Endometrial microvascular endothelial cells (primary cell): Measurements from ENCODE around the gene HELT. TPM values are rescaled to one million over a fixed set of nuclear protein-coding genes. Genes with fewer than 3 reads are reported as not detected.
"Not testable (repeated sequence)": the region's sequence is repeated elsewhere in the genome, so short reads cannot be mapped to it uniquely, and the experiment has no call there.

Experiments
- in situ Hi-C: cut with HindIII; loops from 2 replicates; pipeline ENCODE4 v1.10.0; 2017; ENCODE audit warnings: low sequenced_read_pairs, low pct_unique_long_range_greater_than_20kb; ENCODE audit errors: inconsistent ontology term
- total RNA-seq: library from RNA; depleted of rRNA; stranded (reverse); fragments of >200 nt; gene quantifications from one replicate; pipeline ENCODE4 v1.2.3, GENCODE V29; 2015; ENCODE audit errors: inconsistent ontology term

HELT gene, protein sequence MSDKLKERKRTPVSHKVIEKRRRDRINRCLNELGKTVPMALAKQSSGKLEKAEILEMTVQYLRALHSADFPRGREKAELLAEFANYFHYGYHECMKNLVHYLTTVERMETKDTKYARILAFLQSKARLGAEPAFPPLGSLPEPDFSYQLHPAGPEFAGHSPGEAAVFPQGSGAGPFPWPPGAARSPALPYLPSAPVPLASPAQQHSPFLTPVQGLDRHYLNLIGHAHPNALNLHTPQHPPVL
- not detected for total RNA-seq

DNA sequence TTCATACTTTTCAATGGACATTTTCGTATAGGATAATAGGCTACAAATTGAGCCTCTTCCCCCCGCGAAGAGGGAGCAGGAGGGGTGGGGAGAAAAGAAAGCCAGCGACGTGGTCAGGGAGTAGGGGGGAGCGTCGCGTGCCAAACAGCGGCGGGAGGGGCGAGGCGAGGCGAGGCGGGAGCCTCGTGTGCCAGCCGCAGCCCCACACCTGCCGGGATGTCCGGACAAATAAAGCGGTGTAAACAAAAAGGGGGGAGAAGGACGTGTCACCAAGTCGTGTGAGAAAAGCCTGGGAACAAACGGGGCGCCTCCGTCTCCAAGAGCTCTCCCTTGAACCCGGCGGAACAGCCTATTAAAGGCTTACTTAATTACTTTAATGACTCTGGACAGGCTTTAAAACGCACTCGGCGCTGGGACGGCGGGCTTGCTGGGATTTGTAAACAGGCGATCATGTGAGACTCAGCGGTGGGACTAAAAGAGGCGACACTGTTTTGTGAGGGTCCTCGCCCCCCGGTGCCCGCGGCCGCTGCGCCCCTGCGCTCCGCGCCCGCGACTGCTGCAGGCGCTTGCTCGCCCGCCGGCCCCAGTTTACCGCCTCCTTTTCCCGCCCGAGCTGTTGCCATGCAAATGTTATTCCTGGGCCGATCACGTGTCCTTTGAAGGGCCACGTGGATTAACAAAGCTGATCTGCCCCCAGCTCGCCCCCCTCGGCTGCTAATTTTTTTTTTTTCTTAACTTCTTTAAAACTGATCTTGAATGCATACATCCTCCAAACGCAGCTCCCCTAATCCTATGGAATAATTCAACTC, at the start of gene HELT:
Gene HELT, plus strand, starts transcription at position 527 of the 809 bp plus-strand sequence. CDS start 439 bp downstream, outside the sequence.
- in situ Hi-C loops: no loop called here

DNA sequence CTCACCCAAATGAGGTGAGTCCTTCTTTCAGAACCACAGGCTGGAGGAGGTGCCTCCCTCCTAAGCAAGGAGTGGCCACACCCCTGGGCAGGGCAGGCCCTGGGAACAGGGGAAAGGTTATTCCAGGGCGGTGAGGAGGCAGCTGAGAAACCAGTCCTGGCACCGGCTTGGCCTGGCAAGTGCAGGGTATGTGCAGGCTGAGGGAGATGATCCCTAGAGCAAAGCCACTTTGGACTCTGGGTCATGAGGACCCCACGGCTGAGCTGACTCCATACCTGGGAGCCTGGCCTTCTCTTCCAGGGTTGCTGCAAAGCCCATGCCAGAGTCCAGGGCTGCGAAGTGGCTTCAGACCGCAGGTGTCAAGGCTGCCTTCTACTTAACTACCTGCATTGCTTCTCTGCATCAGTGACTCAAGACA, 49.5 kb upstream of the HELT start:
- in situ Hi-C loops: no loop called here

DNA sequence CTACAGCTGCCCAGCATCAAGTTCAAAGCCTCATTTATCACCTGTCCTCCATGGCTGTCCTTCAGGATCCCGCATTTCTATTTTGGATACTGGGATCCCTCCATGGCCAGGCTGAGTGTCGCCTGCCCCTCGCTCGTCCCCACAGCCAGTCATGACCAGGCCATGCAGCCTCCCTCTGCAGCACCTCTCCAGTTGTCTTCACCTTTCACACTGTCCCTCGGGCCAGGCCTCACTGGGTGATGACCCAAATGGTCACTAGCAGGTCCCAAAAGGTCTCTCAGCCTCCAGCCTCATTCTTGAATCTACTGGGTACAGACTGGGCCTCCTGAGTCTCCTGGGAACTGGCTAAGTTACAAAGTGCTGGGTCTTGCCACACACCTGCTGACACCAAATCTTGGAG, 48.7 kb upstream of the HELT start:
- in situ Hi-C loops: no loop called here

DNA sequence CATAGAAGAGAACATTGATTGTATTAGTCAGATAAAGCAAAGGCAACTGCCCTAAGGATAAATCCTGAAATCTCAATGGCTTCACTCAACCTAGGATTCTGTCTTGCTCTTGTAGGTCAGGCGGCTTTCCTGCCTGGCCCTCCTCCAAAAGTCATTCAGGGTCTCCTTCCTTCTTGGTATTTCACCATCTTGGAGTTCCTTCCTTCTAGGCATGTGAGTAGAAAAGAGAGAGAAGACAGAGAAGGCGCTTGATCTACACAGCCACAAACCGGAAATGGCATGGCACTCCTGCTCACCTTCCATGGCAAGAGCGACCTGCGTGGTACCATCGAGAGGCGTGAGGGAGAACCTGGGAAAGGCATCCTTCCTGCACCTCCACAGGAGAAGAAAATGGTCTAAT, 45.3 kb upstream of the HELT start:
- in situ Hi-C loops: no loop called here

DNA sequence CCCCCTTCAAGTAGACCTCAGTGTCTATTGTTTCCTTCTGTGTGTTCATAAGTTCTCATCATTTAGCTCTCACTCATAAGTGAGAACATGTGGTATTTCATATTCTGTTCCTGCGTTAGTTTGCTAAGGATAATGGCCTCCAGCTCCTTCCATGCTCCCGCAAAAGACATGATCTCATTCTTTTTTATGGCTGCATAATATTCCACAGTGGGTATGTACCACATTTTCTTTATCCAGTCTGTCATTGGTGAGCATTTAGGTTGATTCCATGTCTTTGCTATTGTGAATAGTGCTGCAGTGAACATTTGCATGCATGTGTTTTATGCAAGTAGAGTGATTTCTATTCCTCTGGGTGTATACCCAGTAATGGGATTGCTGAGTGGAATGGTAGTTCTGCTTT, 41.9 kb upstream of the HELT start:
- in situ Hi-C loops: not testable (repeated sequence)

DNA sequence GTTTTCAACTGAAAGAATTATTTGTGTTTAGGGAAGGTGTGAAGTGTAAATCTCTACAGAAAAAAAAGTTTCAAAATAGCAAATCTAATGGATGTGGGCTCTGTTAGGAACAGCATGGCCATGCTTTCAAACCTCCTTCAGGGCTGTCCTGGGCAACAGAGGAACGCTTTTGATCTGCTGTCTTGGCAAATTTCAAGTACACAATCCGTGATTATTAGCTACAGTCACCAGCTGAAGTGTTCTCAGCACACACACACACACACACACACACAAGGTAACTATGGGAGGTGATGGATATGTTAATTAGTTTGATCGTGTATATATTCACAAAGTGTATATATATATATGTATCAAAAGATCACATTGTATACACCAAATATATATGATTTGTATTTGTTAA, 40.5 kb upstream of the HELT start:
- in situ Hi-C loops: no loop called here

DNA sequence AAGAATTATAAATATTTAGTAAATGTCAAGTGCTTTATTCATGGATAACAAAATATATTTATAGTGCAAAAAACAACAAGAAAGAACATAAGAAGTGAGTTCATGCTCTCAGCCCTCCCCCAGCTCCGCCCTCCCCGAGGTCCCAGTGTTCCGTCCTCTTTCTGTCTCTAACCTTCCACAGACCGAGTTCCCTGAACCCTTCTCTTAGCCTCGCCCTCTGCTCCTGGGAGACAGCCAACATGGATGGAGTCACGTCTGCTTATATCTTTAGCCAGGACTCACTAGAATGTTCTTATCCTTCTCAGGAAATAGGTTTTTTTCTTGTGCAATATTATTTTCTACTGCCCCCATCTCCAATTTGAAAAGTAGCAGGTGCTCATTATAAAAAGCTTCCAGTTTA, 40.1 kb upstream of the HELT start:
- in situ Hi-C loops: no loop called here

DNA sequence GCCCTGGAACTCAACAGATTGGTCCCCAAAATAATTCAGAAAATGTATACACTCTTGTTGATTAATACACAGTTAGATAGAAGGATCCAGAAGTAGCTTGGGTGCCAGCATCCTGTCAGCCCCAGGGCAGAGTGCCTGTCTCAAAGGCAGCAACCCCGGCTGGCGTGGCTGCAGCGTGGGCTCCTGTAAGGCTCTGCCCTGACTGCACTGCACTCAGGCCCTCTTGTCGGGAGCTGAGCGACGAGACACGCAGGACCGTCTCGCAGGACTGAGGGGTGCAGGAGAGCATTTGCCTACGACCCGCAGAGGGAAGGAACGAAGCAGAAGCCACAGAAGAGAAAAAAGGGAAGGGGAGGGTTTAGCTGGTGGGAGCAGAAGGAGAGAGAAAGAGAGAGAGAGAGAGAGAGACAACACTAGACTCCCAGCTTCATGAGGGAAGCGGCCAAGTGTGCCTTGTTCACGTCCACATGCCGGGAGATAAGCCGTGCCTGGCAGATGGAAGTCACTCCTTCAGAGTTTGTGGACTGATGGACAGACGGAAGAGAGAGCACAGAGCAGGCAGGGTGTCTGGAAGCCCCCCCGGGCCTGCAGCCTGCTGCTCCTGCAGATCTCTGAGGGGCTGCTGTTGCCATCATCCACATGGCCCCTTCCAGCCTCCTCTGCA, 38.7 kb upstream of the HELT start:
- in situ Hi-C loops: no loop called here

DNA sequence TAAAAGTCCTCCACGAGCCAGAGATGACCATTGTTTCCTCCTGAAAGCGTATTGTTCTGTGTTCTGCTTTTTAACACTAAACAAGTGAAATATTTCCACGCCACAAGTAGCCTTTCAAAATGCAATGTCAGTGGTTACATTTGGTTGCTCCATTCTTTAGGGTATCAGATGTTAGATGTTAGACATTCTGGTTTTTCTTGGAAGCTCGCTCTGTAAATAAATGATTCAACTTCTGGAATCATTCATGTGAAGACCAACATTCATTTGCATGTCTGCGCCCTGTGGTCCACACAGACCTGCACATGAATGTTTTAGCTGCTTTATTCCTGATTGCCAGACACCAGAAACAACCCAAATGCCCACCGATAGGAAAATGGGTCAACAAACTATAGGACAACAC, 38.0 kb upstream of the HELT start:
- in situ Hi-C loops: no loop called here

DNA sequence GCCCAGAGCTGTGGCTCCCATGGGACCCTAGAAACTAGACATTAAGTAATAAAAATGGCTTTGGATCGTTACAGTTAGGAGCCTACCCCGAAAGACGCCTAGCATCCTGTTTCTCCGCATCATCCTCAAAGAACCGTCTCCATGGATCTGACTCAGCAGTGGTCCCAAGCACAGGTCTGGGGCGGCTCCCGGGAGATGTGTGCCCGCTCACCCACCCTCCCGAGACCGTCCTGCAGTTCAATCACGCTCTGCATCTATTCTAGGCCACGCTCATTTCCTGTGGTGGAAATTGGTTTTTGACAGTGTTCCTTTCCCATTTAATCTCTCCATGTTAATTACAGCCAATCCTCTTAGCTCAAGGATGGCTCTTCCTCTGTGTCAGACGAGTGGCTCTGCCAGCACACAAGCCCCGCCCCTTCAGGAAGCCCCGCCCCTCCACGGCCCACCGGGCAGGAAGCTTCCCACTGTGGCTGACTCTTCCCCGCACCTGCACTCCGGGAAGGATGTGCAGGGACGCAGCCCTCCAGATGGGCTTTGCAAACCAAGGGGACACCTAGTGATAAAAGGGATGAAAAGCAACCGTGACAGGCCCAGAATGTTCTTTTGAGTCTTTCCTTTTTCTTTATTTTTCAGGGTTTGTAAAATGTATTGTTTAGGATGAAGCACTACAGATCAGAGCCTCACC, 34.5 kb upstream of the HELT start:
- in situ Hi-C loops: no loop called here

DNA sequence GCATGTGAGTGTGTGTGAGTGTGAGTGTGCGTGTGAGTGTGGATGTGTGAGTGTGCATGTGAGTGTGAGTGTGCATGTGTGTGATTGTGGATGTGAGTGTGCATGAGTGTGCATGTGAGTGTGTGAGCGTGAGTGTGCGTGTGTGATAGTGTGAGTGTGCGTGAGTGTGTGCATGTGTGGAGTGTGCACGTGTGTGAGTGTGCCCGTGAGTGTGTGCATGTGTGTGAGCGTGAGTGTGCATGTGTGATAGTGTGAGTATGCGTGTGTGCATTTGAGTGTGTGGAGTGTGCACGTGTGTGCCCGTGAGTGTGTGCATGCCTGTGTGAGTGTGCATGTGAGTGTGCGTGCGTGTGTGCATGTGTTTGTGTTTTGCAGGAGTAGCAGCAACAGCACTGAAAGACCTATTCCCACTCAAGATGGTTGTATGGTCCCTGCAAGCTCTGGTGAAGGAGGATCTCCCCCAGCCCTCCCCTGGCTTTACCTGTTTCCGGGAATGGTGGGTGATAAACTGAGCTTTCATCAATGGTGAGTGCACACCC, 30.7 kb upstream of the HELT start:
- in situ Hi-C loops: no loop called here

DNA sequence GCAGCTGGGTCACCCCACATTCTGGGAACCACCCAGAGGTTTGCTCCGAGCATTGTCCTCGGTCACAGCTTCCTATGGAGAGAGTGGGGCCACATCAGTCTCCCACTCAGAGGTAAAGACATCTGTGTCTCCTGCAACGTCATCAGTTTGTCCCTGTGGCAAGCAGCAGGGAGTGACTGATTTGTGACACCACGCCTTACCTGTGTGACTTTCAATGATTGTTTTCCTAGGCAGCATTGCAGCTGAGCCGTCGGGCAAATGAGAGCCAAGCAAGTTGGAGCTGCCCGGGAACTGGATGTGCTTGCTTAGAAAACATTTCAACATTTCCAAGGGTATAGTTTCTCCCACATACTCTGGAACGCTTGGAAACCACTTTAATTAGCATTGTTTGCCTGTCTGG, 29.7 kb upstream of the HELT start:
- in situ Hi-C loops: no loop called here

DNA sequence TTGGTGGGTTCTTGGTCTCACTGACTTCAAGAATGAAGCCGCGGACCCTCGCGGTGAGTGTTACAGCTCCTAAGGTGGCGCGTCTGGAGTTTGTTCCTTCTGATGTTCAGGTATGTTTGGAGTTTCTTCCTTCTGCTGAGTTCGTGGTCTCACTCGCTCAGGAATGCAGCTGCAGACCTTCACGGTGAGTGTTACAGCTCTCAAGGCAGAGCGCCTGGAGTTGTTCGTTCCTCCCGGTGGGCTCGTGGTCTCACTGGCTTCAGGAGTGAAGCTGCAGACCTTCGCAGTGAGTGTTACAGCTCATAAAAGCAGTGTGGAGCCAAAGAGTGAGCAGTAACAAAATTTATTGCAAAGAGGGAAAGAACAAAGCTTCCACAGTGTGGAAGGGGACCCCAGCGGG, 29.0 kb upstream of the HELT start:
- in situ Hi-C loops: not testable (repeated sequence)

DNA sequence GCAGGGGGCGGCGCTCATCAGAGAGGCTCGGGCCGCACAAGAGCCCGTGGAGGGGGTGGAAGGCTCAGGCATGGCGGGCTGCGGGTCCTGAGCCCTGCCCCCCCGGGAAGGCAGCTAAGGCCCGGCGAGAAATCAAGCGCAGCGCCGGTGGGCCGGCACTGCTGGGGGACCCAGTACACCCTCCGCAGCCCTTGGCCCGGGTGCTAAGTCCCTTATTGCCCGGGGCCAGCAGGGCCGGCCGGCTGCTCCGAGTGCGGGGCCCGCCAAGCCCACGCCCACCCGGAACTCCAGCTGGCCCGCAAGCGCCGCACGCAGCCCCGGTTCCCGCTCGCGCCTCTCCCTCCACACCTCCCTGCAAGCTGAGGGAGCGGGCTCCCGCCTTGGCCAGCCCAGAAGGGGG, 28.2 kb upstream of the HELT start:
- in situ Hi-C loops: not testable (repeated sequence)

DNA sequence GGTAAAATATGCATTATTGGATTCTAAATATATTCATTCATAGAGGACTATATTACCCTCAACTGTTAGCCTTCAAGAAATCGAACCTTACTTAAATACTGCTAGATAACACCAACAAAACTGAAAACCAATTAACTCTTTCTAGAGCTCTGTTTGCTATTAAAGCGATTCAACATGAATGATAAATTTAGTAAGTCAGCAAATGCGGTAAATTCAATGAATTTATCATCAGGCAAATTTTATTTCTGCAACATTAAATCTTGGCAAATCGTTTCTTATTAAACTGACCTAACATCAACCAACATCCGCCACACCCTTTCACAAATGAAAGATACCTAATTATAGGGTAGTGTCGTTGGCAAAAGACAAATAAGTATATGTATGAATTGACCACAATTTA, 26.4 kb upstream of the HELT start:
- in situ Hi-C loops: no loop called here

DNA sequence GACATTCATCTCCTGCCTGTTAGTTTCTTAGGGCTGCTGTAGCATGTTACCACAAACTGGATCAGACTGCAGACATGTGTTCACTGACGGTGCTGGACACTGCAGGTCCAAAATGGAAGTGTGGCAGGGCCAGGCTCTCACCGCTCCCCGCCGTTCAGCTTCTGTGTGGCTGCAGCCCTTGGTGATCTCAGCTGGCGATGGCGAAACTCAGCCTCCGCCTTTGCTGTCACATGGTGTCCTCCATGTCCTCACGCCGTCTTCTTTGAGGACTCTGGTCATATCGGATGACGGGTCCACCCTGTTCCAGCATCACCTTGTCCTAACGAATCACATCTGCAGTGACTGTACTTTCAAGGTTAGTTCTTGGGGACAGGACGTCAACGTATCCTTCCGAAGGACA, 25.9 kb upstream of the HELT start:
- in situ Hi-C loops: no loop called here

DNA sequence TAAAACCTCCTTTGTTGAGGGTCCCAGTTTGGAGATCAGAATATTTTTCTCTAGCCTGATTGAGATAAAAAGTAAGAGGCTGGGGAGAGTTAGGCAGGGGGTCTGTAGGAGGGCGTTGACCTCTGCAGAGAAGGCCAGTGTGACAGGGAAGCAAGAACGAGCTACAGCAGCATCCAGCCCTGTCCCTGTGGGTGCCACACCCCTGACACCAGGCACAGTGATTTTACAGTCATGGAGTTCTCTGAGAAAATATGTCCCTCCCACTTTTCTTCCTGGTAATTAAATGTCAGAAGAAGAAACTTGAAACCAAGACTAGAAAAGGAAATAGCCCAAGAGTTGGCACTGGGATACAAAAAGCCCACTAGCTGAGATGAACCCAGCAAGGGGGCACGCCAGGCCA, 25.0 kb upstream of the HELT start:
- in situ Hi-C loops: no loop called here

DNA sequence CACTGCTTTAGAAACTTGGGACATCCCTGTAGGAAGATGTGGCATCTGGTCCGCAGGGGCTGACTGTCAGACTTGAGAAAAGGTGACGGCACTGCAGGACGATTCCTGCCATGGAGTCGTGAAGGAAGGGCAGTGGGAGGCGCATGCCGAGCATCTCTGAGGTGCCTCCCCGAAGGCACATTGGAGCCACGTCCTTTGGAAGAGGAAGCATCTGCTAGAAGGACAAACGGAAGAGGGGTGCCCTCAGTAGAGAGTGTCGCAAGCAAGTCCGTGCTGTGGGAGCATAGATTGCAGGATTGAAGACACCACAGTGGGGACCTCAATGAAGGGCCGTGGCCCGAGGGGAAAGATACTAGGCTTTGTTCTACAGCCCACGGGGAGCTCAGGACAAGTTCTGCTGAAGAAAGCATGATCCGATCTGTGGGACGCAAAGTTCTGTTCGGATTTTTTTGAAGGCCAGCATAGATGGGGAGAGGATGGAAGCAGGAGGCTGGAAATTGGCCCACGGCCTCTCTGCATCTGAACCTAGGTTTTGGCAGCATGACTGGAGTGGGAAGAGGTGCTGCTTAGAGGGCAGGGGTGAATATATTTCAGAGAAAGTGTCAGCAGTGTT, 24.2 kb upstream of the HELT start:
- in situ Hi-C loops: no loop called here

DNA sequence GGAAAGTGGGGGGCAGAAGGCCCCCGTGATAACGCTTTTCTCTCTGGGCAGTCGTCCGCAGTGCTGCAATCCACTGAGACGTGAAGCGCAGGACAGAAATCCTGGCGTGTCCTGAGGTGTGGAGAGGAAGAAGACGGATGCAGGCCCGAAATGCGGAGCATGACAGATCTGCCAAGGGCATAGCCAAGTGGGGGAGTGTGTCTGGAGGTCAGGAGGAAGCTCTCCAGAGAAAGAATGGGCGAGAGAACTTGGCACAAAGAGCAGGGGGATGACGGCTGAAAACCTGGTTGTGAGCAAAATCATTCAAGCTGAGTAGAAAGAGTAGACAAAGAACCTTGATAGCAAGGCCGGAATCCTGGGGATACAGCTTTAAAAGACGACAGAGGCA, 23.7 kb upstream of the HELT start:
- in situ Hi-C loops: no loop called here
